Activated CD8-positive, alpha-beta memory T cell treated with anti-CD3 and anti-CD28 coated beads, Interleukin-2, amount 10 ng/mL, durations not matched to agents 7 days and 5 days (primary cell): Measurements from ENCODE around the gene LEFTY2. TPM values are rescaled to one million over a fixed set of nuclear protein-coding genes. Genes with fewer than 3 reads are reported as not detected.
"Not testable (repeated sequence)": the region's sequence is repeated elsewhere in the genome, so short reads cannot be mapped to it uniquely, and the experiment has no call there.

Experiments
- ATAC-seq: fragments of 150-1000 bp; cut with Tn5 transposase; one replicate; pipeline ENCODE4 v1.10.0; 2021; ENCODE audit warnings: moderate library complexity
- CTCF ChIA-PET: fragments of 350-600 bp; sonication (Branson Sonifier 250); formaldehyde crosslinking; loops from one replicate; lab custom pipeline; 2021; ENCODE audit warnings: antibody characterized with exemption; lab: Charles Lee
- DNase-seq: peaks from one replicate; pipeline ENCODE4 v3.0.0-alpha.2; 2020
- H3K27ac Mint-ChIP-seq: one replicate; pipeline ENCODE4 v1.8.0; 2021; ENCODE audit warnings: mild to moderate bottlenecking, mixed read lengths
- H3K27me3 Mint-ChIP-seq: one replicate; pipeline ENCODE4 v1.8.0; 2021; ENCODE audit warnings: mixed read lengths
- H3K36me3 Mint-ChIP-seq: one replicate; pipeline ENCODE4 v1.8.0; 2021; ENCODE audit warnings: mild to moderate bottlenecking, mixed read lengths
- H3K4me1 Mint-ChIP-seq: one replicate; pipeline ENCODE4 v1.8.0; 2021; ENCODE audit warnings: mixed read lengths
- H3K4me3 Mint-ChIP-seq: one replicate; pipeline ENCODE4 v1.8.0; 2021; ENCODE audit warnings: mild to moderate bottlenecking, moderate library complexity, mixed read lengths
- H3K9me3 Mint-ChIP-seq: one replicate; pipeline ENCODE4 v1.8.0; 2022; ENCODE audit warnings: low read depth, mixed read lengths
- total RNA-seq, 2 experiments: library from RNA; stranded (reverse); gene quantifications; one replicate each; pipeline ENCODE4 v1.2.3, GENCODE V29; 2021

The LEFTY2 gene
- total RNA-seq, 2 experiments from 2014 or later: not detected

- H3K27me3 Mint-ChIP-seq, H3K36me3 Mint-ChIP-seq, DNase-seq, H3K9me3 Mint-ChIP-seq, H3K27ac Mint-ChIP-seq, CTCF ChIA-PET, ATAC-seq, H3K4me3 Mint-ChIP-seq, H3K4me1 Mint-ChIP-seq: not testable (repeated sequence)
Observed at GRCh38 chr1:225969751-225970150, 28.7 kb upstream of the LEFTY2 start.

- Mint-ChIP-seq H3K36me3 (no peaks in the 10 kb centered on the region), H3K4me3 (no peak overlapping the region), H3K9me3 (no peaks in the 10 kb centered on the region), H3K4me1 (no peaks in the 10 kb centered on the region), H3K27me3 (peaks cover 11% of the 10 kb centered on the region), H3K27ac (no peak overlapping the region)
- CTCF ChIA-PET: interaction anchor here (0.7 to 0.9 kb wide), 2 partner anchors 13 to 84 kb away, joined by 3 read pairs; no protein-coding TSS in a partner anchor
- ATAC-seq: no peak
- DNase-seq: no peak
Observed at GRCh38 chr1:225965231-225965630, 24.2 kb upstream of the LEFTY2 start.

GRCh38 chr1:225963735-225964530 lies 22.9 kb upstream of the LEFTY2 start:
- CTCF ChIA-PET: interaction anchor here (0.7 to 2.0 kb wide), 8 partner anchors 11 to 484 kb away, joined by 3 to 5 read pairs (median 3); partner anchors contain the start of gene PYCR2
- Mint-ChIP-seq H3K9me3 (no peaks in the 10 kb centered on the region), H3K27ac (no peak overlapping the region), H3K36me3 (no peaks in the 10 kb centered on the region), H3K27me3 (peaks cover 11% of the 10 kb centered on the region), H3K4me1 (no peaks in the 10 kb centered on the region), H3K4me3 (no peak overlapping the region)
- no peak for DNase-seq
- no peak for ATAC-seq

GRCh38 chr1:225962440-225962975 lies 21.5 kb upstream of the LEFTY2 start:
- Mint-ChIP-seq H3K4me3 (no peak overlapping the region), H3K9me3 (no peaks in the 10 kb centered on the region), H3K27me3 (peaks cover 11% of the 10 kb centered on the region), H3K36me3 (no peaks in the 10 kb centered on the region), H3K4me1 (no peaks in the 10 kb centered on the region), H3K27ac (no peak overlapping the region)
- CTCF ChIA-PET: interaction anchor here (0.6 to 3.3 kb wide), 25 partner anchors 8 to 580 kb away, joined by 3 to 12 read pairs (median 3); partner anchors contain the start of gene PYCR2
- ATAC-seq (peak; percentile 92), DNase-seq (peak; percentile 72)

- no peak overlapping the region for H3K4me3 Mint-ChIP-seq
- H3K9me3 Mint-ChIP-seq: no peaks in the 10 kb centered on the region
- CTCF ChIA-PET: interaction anchor here (0.6 to 3.3 kb wide), 22 partner anchors 9 to 580 kb away, joined by 3 to 12 read pairs (median 4); partner anchors contain the start of gene PYCR2
- H3K27ac Mint-ChIP-seq: no peak overlapping the region
- no peak for DNase-seq
- H3K36me3 Mint-ChIP-seq: no peaks in the 10 kb centered on the region
- ATAC-seq: no peak
- peaks cover 15% of the 10 kb centered on the region for H3K27me3 Mint-ChIP-seq
- no peaks in the 10 kb centered on the region for H3K4me1 Mint-ChIP-seq
Observed at GRCh38 chr1:225961659-225962439, 20.8 kb upstream of the LEFTY2 start.

- CTCF ChIA-PET: no interaction called here
- no peaks in the 10 kb centered on the region for H3K4me1 Mint-ChIP-seq
Observed at GRCh38 chr1:225958041-225958440, 17.0 kb upstream of the LEFTY2 start.

GRCh38 chr1:225954753-225955152 lies 13.7 kb upstream of the LEFTY2 start:
- H3K4me1 Mint-ChIP-seq: no peaks in the 10 kb centered on the region
- H3K36me3 Mint-ChIP-seq: no peaks in the 10 kb centered on the region
- CTCF ChIA-PET: interaction anchor here (1.0 kb wide), 1 partner anchor 21 kb away, joined by 3 read pairs; no protein-coding TSS in a partner anchor
- H3K9me3 Mint-ChIP-seq: no peaks in the 10 kb centered on the region
- peaks cover 28% of the 10 kb centered on the region for H3K27me3 Mint-ChIP-seq
- no peak for ATAC-seq
- no peak for DNase-seq
- H3K4me3 Mint-ChIP-seq: no peak overlapping the region
- no peak overlapping the region for H3K27ac Mint-ChIP-seq

More at GRCh38 chr1:225958041-225958440, 17.0 kb upstream of the LEFTY2 start:
- H3K36me3 Mint-ChIP-seq: no peaks in the 10 kb centered on the region
- no peak overlapping the region for H3K27ac Mint-ChIP-seq
- no peaks in the 10 kb centered on the region for H3K9me3 Mint-ChIP-seq
- H3K27me3 Mint-ChIP-seq: peaks cover 19% of the 10 kb centered on the region
- ATAC-seq (no peak), DNase-seq (no peak)
- no peak overlapping the region for H3K4me3 Mint-ChIP-seq

- peaks cover 37% of the 10 kb centered on the region for H3K27me3 Mint-ChIP-seq
- no peaks in the 10 kb centered on the region for H3K36me3 Mint-ChIP-seq
- H3K4me3 Mint-ChIP-seq: no peak overlapping the region
- CTCF ChIA-PET: no interaction called here
- H3K4me1 Mint-ChIP-seq: no peaks in the 10 kb centered on the region
- ATAC-seq (no peak), DNase-seq (no peak)
- H3K27ac Mint-ChIP-seq: no peak overlapping the region
- H3K9me3 Mint-ChIP-seq: no peaks in the 10 kb centered on the region
Observed at GRCh38 chr1:225953315-225953714, 12.3 kb upstream of the LEFTY2 start.

- CTCF ChIA-PET: interaction anchor here (0.7 to 1.4 kb wide), 2 partner anchors 10 kb away, joined by 3 to 5 read pairs; no protein-coding TSS in a partner anchor
- Mint-ChIP-seq H3K9me3 (no peaks in the 10 kb centered on the region), H3K36me3 (no peaks in the 10 kb centered on the region), H3K4me3 (no peak overlapping the region), H3K27ac (no peak overlapping the region), H3K4me1 (no peaks in the 10 kb centered on the region), H3K27me3 (peaks cover 34% of the 10 kb centered on the region)
- DNase-seq (no peak), ATAC-seq (no peak)
Observed at GRCh38 chr1:225950905-225951497, 10.0 kb upstream of the LEFTY2 start.

- no peak for ATAC-seq
- no peak for DNase-seq
- CTCF ChIA-PET: interaction anchor here (0.7 kb wide), 1 partner anchor 465 kb away, joined by 3 read pairs; no protein-coding TSS in a partner anchor
- Mint-ChIP-seq H3K27ac (no peak overlapping the region), H3K36me3 (no peaks in the 10 kb centered on the region), H3K9me3 (no peaks in the 10 kb centered on the region), H3K4me1 (peaks cover 10% of the 10 kb centered on the region), H3K4me3 (no peak overlapping the region), H3K27me3 (peaks cover 30% of the 10 kb centered on the region)
Observed at GRCh38 chr1:225949041-225949440, 8.0 kb upstream of the LEFTY2 start.

GRCh38 chr1:225946803-225947202 lies 5.8 kb upstream of the LEFTY2 start:
- no peaks in the 10 kb centered on the region for H3K9me3 Mint-ChIP-seq
- CTCF ChIA-PET: no interaction called here
- DNase-seq: no peak
- H3K4me3 Mint-ChIP-seq: no peak overlapping the region
- no peak overlapping the region for H3K27ac Mint-ChIP-seq
- ATAC-seq: no peak
- no peaks in the 10 kb centered on the region for H3K36me3 Mint-ChIP-seq
- H3K4me1 Mint-ChIP-seq: peaks cover 10% of the 10 kb centered on the region
- peaks cover 20% of the 10 kb centered on the region for H3K27me3 Mint-ChIP-seq

GRCh38 chr1:225946082-225946620 lies 5.1 kb upstream of the LEFTY2 start:
- H3K27me3 Mint-ChIP-seq: peaks cover 16% of the 10 kb centered on the region
- no peaks in the 10 kb centered on the region for H3K9me3 Mint-ChIP-seq
- no peaks in the 10 kb centered on the region for H3K36me3 Mint-ChIP-seq
- CTCF ChIA-PET: interaction anchor here (0.5 to 2.5 kb wide), 5 partner anchors 15 to 471 kb away, joined by 3 to 11 read pairs (median 9); no protein-coding TSS in a partner anchor
- peaks cover 10% of the 10 kb centered on the region for H3K4me1 Mint-ChIP-seq
- no peak overlapping the region for H3K27ac Mint-ChIP-seq
- DNase-seq (no peak), ATAC-seq (no peak)
- no peak overlapping the region for H3K4me3 Mint-ChIP-seq
